AML-193 (cell line): ENCODE results near the gene TMEM127.
A peak's percentile ranks its signal among the peaks of the same experiment; 100 is the strongest.

Source experiments
- DNase-seq, 2 experiments: peaks; one replicate each; lab custom pipeline; 2025; lab: John Stamatoyannopoulos, UW

The TMEM127 gene

GRCh38 chr2:96264086-96264485, 1.7 kb downstream of the TMEM127 start:
- DNase-seq: no peak

GRCh38 chr2:96262306-96262705, 3.5 kb downstream of the TMEM127 start:
- no peak for DNase-seq

GRCh38 chr2:96261328-96262003, 4.3 kb downstream of the TMEM127 start:
- DNase-seq: no peak

GRCh38 chr2:96260387-96261260, 5.2 kb downstream of the TMEM127 start:
- peak; percentile 72 to 87 for DNase-seq

GRCh38 chr2:96259497-96259921, 6.3 kb downstream of the TMEM127 start:
- DNase-seq: no peak

GRCh38 chr2:96258166-96259022, 7.4 kb downstream of the TMEM127 start:
- no peak for DNase-seq

- peak; percentile 56 to 57 for DNase-seq
These were observed 8.1 kb downstream of the TMEM127 start for GRCh38 chr2:96257744-96258143.

GRCh38 chr2:96256611-96257113, 9.1 kb downstream of the TMEM127 start:
- DNase-seq: peak; percentile 63 to 71

- no peak for DNase-seq
These were observed 11.2 kb downstream of the TMEM127 start for GRCh38 chr2:96254571-96254970.

GRCh38 chr2:96253006-96253405, 12.8 kb downstream of the TMEM127 start:
- no peak for DNase-seq

GRCh38 chr2:96252526-96252925, 13.3 kb downstream of the TMEM127 start:
- no peak for DNase-seq

GRCh38 chr2:96251721-96252292, 14.0 kb downstream of the TMEM127 start:
- peak in 1 of 2 experiments; percentile 6 for DNase-seq

GRCh38 chr2:96250188-96250587, 15.6 kb downstream of the TMEM127 start:
- DNase-seq: no peak

- DNase-seq: no peak
These were observed 16.1 kb downstream of the TMEM127 start for GRCh38 chr2:96249654-96250053.

- no peak for DNase-seq
These were observed 17.2 kb downstream of the TMEM127 start for GRCh38 chr2:96248624-96249023.

GRCh38 chr2:96247896-96248295, 17.9 kb downstream of the TMEM127 start:
- DNase-seq: no peak

GRCh38 chr2:96247009-96247408, 18.8 kb downstream of the TMEM127 start:
- no peak for DNase-seq

GRCh38 chr2:96245609-96246390, 20.0 kb downstream of the TMEM127 start:
- DNase-seq: peak; percentile 7 to 34

- DNase-seq: no peak
These were observed 22.0 kb downstream of the TMEM127 start for GRCh38 chr2:96243843-96244242.

GRCh38 chr2:96241900-96242611, 23.7 kb downstream of the TMEM127 start:
- peak; percentile 75 to 80 for DNase-seq
